ENCODE data around the gene PTPRK.

The PTPRK gene

DNA sequence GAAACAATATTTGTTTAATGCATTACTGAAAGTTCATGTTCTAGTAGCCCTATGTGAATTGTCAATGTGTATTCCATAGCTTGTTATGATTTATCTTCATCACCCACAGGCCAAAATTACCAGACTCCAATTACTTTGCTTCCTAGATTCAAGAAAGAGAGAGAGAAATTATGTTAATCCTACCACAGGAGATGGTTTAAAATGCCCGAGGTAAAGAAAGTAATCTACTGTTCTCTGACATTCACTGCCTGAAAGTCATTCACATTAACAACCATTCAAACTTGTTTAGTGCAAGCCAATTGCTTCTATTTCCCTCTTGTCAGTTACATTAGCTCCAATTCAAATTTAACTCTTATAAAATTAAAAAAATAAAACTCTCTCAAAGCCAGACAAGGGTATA, 359.1 kb downstream of the PTPRK start:
- H3K4me3 ChIP-seq, result no peak overlapping the region
- TF ChIP-seq, protein P1, sequence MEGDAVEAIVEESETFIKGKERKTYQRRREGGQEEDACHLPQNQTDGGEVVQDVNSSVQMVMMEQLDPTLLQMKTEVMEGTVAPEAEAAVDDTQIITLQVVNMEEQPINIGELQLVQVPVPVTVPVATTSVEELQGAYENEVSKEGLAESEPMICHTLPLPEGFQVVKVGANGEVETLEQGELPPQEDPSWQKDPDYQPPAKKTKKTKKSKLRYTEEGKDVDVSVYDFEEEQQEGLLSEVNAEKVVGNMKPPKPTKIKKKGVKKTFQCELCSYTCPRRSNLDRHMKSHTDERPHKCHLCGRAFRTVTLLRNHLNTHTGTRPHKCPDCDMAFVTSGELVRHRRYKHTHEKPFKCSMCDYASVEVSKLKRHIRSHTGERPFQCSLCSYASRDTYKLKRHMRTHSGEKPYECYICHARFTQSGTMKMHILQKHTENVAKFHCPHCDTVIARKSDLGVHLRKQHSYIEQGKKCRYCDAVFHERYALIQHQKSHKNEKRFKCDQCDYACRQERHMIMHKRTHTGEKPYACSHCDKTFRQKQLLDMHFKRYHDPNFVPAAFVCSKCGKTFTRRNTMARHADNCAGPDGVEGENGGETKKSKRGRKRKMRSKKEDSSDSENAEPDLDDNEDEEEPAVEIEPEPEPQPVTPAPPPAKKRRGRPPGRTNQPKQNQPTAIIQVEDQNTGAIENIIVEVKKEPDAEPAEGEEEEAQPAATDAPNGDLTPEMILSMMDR (IDR thresholded peaks at IDR 0.05), result no peak

DNA sequence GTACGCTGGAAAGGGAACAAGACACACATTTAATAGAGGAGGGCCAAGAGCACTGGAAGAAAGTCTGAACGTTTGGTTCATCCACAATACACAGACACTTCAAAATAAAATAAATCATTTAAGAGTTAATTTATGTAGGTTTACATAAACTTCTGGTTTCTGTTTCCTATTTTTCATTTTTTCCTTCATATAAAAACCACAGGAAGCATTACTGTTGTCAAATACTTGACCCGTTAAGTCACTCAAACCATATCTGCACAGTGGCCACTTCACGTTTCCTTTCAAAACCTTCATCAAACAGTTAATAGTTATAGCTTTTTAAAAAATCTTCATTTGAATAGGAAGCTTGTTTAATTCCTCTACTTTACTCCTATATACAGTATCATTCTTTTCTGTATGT, 361.9 kb downstream of the PTPRK start:
- no peak for DNase-seq (ENCODE audit: low spot score)
- no peak overlapping the region for H3K4me3 ChIP-seq
- TF ChIP-seq, protein P1 (IDR thresholded peaks at IDR 0.05), result no peak
- H3K27ac ChIP-seq, result no peak overlapping the region

More for the DNA sequence above, 359.1 kb downstream of the PTPRK start:
- no peak overlapping the region for H3K27ac ChIP-seq
- no peak for DNase-seq (ENCODE audit: low spot score)

DNA sequence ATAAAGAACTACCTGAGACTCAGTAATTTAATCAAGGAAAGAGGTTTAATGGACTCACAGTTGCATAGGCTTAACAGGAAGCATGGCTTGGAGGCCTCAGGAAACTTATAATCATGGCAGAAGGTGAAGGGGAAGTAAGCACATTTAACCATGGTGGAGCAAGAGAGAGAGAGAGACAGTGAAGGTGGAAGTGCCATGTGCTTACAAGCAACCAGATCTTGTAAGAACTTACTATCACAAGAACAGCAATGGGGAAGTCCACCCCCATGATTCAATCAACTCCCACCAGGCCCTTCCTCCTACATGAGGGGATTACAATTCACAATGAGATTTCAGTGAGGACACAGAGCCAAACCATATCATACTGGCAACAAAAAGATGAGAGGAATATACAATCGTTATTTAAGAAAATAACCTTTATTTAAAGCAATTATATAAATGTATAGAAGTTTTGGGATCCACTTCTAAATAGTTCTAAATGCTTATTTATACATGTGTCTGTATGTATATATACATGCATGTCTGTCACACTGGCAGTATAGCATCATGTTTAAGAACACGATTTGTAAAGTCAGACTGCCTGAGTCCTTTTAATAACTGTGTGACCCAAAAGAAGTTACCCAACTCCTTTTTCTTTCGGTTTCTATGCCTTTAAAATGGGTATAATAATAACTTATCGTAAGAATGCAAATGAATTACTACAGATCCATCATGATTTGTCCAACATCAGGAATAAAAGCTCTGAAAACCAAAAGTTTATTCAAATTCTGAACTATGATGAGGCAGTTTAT, 363.9 kb downstream of the PTPRK start:
- DNase-seq (ENCODE audit: low spot score), result no peak
- no peak overlapping the region for H3K27ac ChIP-seq
- no peak overlapping the region for H3K4me3 ChIP-seq
- TF ChIP-seq, protein P1 (IDR thresholded peaks at IDR 0.05), result no peak

DNA sequence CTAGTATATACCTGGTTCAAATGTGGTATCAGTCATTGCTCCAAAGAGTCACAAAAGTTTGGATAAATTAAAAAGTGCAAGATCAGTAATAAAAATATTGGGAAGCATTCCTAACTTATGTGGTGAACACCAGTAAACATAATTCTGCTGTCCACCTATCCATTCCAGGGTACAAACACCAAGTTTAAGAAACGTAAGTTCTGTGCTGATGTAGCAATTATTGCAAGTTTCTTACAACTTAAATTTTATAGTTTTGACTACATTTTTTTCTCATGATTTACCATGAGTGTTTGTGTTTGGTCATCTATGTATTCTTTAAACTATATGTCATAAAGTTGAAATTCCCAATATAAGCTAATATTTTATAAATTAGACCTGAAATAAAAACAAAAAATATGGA, 364.6 kb downstream of the PTPRK start:
- Histone ChIP-seq H3K4me3 (no peak overlapping the region), H3K27ac (no peak overlapping the region)
- DNase-seq (ENCODE audit: low spot score), result no peak
- TF ChIP-seq, protein P1 (IDR thresholded peaks at IDR 0.05), result no peak

DNA sequence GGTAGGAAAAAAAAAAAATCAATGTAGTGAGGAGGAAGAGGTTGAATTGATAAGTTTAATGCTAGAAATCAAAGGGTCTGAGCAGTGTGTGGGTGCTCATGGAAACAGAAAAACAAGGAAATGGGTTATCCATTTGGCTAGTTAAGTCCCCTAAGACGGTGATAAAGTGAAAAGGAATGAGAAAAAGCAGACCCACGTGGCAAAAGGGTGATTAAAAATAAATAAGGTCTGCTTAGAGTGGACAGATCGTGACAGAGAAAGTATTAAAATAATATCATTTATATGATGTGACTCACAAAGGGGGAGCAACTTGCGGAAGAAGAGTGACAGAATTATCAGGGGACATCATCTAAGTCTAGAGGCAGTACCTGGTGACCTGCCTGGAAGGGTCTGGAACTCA, 367.8 kb downstream of the PTPRK start:
- Histone ChIP-seq H3K27ac (no peak overlapping the region), H3K4me3 (no peak overlapping the region)
- TF ChIP-seq, protein P1 (IDR thresholded peaks at IDR 0.05), result no peak
- no peak for DNase-seq (ENCODE audit: low spot score)

DNA sequence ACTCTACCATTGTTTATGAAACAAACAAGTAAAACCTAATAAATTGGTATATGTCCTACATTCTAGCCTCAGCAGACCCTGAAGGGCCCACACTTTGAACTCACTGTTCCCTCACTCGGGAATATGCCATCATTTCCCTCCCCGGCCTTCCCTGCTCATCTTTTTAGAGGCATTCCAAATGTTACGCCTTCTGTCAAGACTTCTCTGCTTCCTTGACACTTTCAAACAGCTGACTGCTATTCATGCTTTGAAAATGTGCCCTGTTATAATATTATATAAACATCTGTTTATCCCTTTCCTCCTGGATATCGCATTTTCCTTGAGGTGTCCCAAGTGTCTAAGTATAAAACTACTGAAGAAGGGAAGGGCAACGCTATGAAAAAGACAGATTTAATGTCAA, 370.0 kb downstream of the PTPRK start:
- TF ChIP-seq, protein P1 (IDR thresholded peaks at IDR 0.05), result no peak
- DNase-seq (ENCODE audit: low spot score), result no peak
- H3K4me3 ChIP-seq, result no peak overlapping the region
- no peak overlapping the region for H3K27ac ChIP-seq

DNA sequence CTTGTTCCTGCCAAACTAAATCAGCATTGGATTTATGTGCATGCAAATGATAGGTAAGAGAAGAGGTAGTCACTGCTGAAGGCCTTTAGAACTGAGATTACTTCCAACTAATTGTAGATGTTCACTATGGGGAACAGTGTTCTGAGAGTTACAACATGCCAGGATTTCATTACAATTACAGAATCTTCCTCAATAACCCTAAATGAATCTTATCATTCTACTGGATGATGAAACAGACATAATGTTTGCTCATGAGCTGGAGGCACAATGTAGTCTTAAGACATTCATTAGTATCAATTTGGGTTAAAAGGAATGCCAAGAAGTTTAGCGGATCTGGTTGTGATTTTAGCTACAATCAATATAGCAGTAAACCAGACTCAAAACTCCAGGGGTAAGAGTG, 370.6 kb downstream of the PTPRK start:
- TF ChIP-seq, protein P1 (IDR thresholded peaks at IDR 0.05), result no peak
- H3K27ac ChIP-seq, result no peak overlapping the region
- H3K4me3 ChIP-seq, result no peak overlapping the region
- DNase-seq (ENCODE audit: low spot score), result no peak

All from coronary artery (tissue), 2 donors.